GM12892 (cell line): ENCODE data around the gene IL4I1.

ENCODE experiments used
- POLR2A ChIP-seq: IDR thresholded peaks from 2 replicates; pipeline ENCODE4 v1.6.1; 2011; ENCODE audit warnings: low read depth, low read length, control low read depth
- POLR2AphosphoS5 ChIP-seq: IDR thresholded peaks from 2 replicates; pipeline ENCODE4 v1.6.1; 2011; ENCODE audit warnings: low read depth, low read length, control low read depth
- TAF1 ChIP-seq: IDR thresholded peaks from 2 replicates; pipeline ENCODE4 v1.6.1; 2011; ENCODE audit warnings: low read depth, mild to moderate bottlenecking, control low read depth, low read length, borderline replicate concordance

DNA sequence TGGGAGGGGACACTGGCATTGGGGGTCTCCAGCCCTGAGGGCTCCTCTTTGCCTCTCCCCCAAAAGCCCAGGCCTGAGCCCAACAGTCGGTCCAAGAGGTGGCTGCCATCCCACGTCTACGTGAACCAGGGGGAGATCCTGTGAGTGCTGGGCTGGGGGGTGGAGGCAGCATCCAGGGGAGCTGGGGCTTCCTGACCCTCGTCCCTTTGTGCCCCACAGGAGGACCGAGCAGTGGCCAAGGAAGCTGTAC, 38.9 kb downstream of the IL4I1 start:
- 0 out of 2 replicates have a peak, but pooled peaks have one; percentile 4 for TF ChIP-seq POLR2AphosphoS5
- no peak for TF ChIP-seq TAF1
- TF ChIP-seq POLR2A: no peak
